Left ventricle myocardium inferior (tissue), 1 donor: Measurements from ENCODE around the gene MBOAT1. TPM values are rescaled to one million over a fixed set of nuclear protein-coding genes. Genes with fewer than 3 reads are reported as not detected.

ENCODE experiments used
- DNase-seq: peaks from one replicate; pipeline ENCODE4 v3.0.0-alpha.2; 2020
- H3K27ac ChIP-seq: fragments of 200-600 bp; replicated peaks from 2 replicates; pipeline ENCODE4 v1.8.0; 2021
- H3K27me3 ChIP-seq: fragments of 200-600 bp; 2 replicates; pipeline ENCODE4 v1.8.0; 2021; ENCODE audit warnings: low read depth
- H3K36me3 ChIP-seq: fragments of 200-600 bp; 2 replicates; pipeline ENCODE4 v1.8.0; 2021
- H3K4me1 ChIP-seq: fragments of 200-600 bp; 2 replicates; pipeline ENCODE4 v1.8.0; 2021
- H3K4me3 ChIP-seq: fragments of 200-600 bp; 2 replicates; pipeline ENCODE4 v1.8.0; 2021; ENCODE audit warnings: mild to moderate bottlenecking, moderate library complexity
- H3K9me3 ChIP-seq: fragments of 200-600 bp; replicated peaks from 2 replicates; pipeline ENCODE4 v1.8.0; 2021
- CTCF ChIP-seq: fragments of 200-600 bp; IDR thresholded peaks from 2 replicates; pipeline ENCODE4 v1.8.0; 2021; ENCODE audit warnings: antibody characterized with exemption, mild to moderate bottlenecking, borderline replicate concordance
- intact Hi-C: fragments of 100-400 bp; cut with micrococcal nuclease; formaldehyde crosslinking; loops from one replicate; pipeline ENCODE4 v1.11.0; 2022
- total RNA-seq: library from RNA; stranded (reverse); fragmentation: NEBNext Ultra II Directional; extraction: Animal tissue kit (Norgen Biotek cat#: 25700); gene quantifications from one replicate; pipeline ENCODE4 v1.2.1, GENCODE V29; 2021
- donor health status: DM: no; HTN: yes; CAD: no; lungs with severe emphysema.

Gene MBOAT1
- total RNA-seq, 1 donor from 2014 or later, result 5.6 TPM

- H3K27ac ChIP-seq, result no peak overlapping the region
- peaks cover 21% of the 10 kb centered on the region for H3K4me1 ChIP-seq
- no peaks in the 10 kb centered on the region for H3K27me3 ChIP-seq
- intact Hi-C loops, result no loop called here
- no peaks in the 10 kb centered on the region for H3K9me3 ChIP-seq
- no peak overlapping the region for H3K4me3 ChIP-seq
- TF ChIP-seq CTCF, result no peak
- no peak for DNase-seq
- no peaks in the 10 kb centered on the region for H3K36me3 ChIP-seq
Observed at GRCh38 chr6:20221421-20221820, 9.2 kb upstream of the MBOAT1 start.

- no peak for DNase-seq
- intact Hi-C loops, result no loop called here
- Histone ChIP-seq H3K9me3 (no peaks in the 10 kb centered on the region), H3K4me1 (peaks cover 25% of the 10 kb centered on the region), H3K36me3 (no peaks in the 10 kb centered on the region), H3K27ac (no peak overlapping the region), H3K27me3 (no peaks in the 10 kb centered on the region), H3K4me3 (no peak overlapping the region)
- no peak for TF ChIP-seq CTCF
Observed at GRCh38 chr6:20220359-20220758, 8.1 kb upstream of the MBOAT1 start.

- intact Hi-C loops, result no loop called here
- peaks cover 49% of the 10 kb centered on the region for H3K4me1 ChIP-seq
- no peaks in the 10 kb centered on the region for H3K27me3 ChIP-seq
- H3K4me3 ChIP-seq, result peak overlapping the region; percentile 45
- no peaks in the 10 kb centered on the region for H3K9me3 ChIP-seq
- no peak for DNase-seq
- H3K27ac ChIP-seq, result peak overlapping the region; percentile 97
- H3K36me3 ChIP-seq, result no peaks in the 10 kb centered on the region
- no peak for TF ChIP-seq CTCF
Observed at GRCh38 chr6:20217891-20218290, 5.6 kb upstream of the MBOAT1 start.

GRCh38 chr6:20217324-20217855 lies 5.1 kb upstream of the MBOAT1 start:
- no peak for DNase-seq

GRCh38 chr6:20215310-20215709 lies 3.0 kb upstream of the MBOAT1 start:
- Histone ChIP-seq H3K4me3 (no peak overlapping the region), H3K4me1 (peaks cover 70% of the 10 kb centered on the region), H3K27ac (peak overlapping the region; percentile 97), H3K9me3 (no peaks in the 10 kb centered on the region), H3K27me3 (no peaks in the 10 kb centered on the region), H3K36me3 (no peaks in the 10 kb centered on the region)
- TF ChIP-seq CTCF, result no peak
- DNase-seq, result no peak
- intact Hi-C loops, result no loop called here

More at GRCh38 chr6:20217324-20217855, 5.1 kb upstream of the MBOAT1 start:
- Histone ChIP-seq H3K27ac (peak overlapping the region; percentile 97), H3K9me3 (no peaks in the 10 kb centered on the region), H3K4me3 (peak overlapping the region; percentile 45), H3K4me1 (peaks cover 52% of the 10 kb centered on the region), H3K27me3 (no peaks in the 10 kb centered on the region), H3K36me3 (no peaks in the 10 kb centered on the region)
- TF ChIP-seq CTCF, result no peak
- intact Hi-C loops, result no loop called here
